Activated CD4-positive, alpha-beta T cell treated with anti-CD3 and anti-CD28 coated beads, Interleukin-10, Interleukin-2, amounts not matched to agents 100 ng/mL and 50 ng/mL, durations not matched to agents 16 hours and 8 hours (primary cell): ENCODE measurements around the gene SDHD.

Source experiments
- DNase-seq: peaks from one replicate; pipeline ENCODE4 v3.0.0-alpha.2; 2020

Gene SDHD

DNA sequence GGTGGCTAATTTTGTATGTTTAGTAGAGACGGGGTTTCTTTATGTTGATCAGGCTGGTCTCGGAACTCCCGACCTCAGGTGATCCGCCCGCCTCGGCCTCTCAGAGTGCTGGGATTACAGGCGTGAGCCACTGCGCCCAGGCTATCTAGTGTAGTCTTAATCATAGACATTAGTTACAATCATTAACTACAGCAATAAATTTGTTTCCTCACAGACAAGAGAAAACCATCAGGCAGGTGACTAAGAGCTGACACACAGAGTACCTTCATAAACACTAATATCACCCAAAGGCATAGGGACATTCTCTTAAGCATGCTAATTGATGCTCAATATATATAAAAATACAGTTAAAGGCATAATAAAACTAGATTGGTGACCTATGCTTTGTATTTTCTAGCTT, 19.4 kb downstream of the SDHD start:
- DNase-seq: no peak

DNA sequence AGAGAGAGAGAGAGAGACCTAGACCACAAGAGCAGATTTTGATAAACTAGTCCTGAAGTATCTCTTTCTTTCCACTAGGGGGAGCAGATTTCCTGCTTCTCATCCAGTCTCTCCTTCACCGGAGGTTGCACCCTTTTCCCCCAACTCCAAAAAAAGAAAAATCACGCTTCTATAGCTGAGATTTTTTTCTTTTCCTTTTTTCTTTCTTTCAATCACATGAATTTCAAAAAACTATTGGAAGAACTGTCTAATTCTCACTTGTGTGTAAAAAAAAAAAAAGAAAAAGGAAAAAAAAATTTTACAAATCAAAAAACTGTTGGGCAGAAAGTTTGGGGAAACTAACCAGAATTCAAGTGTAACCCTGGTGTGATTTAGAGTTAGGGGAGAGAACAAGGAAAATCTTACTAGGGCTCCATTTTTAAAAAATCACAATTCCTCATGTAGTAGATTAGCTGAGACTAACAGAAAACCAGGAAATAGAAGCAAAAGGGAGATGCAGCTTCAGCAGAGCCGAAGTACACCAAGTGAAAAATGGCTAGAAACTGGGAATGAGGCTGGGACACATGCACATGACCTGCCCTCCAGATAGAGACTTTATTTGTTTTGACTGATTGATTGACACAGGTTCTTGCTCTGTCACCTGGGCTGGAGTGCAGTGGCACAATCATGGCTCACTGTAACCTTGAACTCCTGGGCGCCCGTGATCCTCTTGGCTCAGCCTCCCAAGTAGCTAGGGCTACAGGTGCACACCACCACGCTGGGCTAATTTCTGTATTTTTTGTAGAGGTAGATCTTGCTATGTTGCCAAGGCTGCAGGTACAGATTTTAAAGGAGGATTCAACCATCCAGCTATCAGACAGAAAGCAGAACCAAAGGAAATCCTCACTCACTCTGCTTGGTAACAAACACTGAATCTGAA, 27.1 kb downstream of the SDHD start:
- DNase-seq: peak; percentile 62

DNA sequence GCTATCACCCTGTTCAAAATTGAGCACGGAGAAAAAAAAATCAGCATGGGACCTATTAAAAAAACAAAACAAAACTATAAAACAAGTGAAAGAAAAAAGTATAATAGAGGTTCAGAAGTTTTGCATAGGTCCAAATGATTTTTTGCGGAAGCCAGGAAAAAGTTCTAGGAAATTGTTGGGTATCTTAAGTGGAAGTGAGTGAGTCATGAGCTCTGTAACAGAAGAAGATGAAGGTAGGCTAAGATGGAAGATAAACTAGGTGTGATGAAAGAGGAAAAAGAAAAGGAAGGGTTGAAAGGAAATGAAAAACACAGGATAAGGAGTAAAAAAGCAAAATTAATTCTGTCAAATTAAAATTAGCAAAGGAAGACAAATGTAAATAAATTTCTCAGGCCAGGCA, 27.8 kb downstream of the SDHD start:
- DNase-seq: no peak

DNA sequence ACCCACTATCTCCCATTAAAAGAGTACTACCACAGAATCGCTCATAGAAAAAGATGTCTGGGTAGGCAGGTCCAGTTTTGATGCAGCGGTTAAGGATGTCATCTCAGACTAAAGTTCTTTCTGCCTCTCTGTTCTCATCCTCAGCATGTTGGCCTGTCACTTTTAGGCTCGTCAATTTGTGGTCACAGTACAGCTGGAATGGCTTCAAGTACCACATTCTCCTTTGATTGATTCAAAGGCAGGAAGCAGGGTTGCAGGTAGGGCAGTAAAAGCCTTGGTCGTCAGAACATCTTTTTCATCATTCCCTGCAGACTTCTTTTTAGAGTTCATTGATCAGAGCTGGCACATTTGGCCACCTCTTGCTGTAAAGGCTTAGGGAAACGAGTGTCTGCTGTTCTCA, 28.7 kb downstream of the SDHD start:
- no peak for DNase-seq

DNA sequence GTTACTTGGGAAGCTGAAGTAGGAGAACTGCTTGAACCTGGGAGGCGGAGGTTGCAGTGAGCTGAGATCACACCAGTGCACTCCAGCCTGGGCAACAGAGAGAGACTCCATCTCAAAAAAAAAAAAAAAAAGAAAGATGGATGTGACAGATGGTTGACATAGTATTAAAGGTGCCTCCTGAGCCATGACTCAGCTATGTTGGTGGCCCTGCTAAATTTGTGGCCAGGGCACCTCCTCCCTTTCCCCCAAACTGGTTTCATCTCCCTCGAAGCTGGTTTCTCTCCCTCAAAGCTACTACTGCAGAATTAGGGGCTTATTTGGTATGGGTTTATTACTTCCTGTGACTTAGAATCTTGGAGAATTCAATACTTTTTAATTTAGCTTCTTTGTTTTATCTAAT, 31.5 kb downstream of the SDHD start:
- DNase-seq: peak; percentile 50

DNA sequence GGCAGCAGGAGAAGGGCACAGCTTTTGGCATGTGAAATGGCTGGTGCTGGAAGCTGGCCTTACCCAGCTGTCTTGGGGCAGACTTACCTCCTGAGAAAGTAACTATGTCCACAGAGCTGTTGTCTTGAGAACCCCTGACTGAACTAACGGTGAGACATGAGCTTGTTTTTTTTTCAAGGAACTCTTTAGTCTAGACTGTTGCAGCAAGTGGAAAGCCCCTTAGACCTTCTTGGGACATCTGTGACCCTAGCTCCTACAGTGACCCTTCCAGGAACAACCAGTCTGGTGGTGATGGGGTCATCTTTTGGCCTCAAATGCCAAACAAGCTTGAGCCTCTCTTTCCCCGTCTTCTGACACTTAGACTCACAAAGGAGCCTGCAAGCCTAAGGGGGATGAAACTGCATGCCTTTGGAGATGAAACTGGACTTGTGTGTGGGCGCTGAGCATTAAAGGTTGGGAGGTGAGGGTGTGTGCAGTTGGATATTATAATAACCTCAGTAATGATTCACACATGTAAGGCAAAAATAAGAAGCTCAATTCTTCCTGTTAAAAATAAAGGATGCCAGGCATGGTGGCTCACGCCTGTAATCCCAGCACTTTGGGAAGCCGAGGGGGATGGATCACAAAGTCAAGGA, 35.4 kb downstream of the SDHD start:
- no peak for DNase-seq

DNA sequence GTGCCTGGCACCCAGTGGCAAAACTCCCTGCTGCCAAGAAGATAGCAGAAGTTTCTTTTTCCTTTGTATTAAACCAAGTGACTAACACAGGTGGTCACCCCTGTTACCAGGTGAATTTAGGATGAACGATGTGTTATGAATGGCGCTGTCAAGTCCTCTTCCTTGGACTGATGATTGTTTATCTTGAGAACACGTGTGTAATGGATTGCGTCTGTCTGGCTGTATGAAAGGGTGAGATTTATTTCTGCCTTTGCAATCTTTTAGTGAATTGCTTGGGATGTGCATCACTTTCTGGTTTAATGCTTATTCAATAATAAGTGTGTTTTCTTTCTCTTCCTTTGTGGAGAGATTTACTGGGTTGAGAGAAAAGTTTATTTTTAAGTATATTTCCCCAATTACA, 36.5 kb downstream of the SDHD start:
- DNase-seq: no peak

DNA sequence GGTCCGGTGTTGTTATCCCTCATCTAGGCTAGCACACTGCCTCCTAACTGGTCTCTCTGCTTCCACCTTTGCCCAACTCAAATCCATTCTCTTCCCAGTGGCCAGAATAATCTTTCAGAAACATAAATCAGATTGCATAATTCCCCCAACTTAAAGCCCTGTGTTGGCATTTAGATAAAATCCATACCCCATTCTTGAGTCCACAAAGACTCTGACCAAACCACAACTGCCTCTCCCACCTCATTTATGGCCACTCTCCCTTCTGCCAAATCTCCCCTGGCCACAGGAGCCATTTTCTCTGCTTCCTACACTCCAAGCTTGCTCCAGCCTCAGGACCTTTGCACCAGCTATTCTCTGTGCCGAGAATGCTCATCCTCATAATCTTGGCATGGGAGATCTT, 40.4 kb downstream of the SDHD start:
- no peak for DNase-seq

DNA sequence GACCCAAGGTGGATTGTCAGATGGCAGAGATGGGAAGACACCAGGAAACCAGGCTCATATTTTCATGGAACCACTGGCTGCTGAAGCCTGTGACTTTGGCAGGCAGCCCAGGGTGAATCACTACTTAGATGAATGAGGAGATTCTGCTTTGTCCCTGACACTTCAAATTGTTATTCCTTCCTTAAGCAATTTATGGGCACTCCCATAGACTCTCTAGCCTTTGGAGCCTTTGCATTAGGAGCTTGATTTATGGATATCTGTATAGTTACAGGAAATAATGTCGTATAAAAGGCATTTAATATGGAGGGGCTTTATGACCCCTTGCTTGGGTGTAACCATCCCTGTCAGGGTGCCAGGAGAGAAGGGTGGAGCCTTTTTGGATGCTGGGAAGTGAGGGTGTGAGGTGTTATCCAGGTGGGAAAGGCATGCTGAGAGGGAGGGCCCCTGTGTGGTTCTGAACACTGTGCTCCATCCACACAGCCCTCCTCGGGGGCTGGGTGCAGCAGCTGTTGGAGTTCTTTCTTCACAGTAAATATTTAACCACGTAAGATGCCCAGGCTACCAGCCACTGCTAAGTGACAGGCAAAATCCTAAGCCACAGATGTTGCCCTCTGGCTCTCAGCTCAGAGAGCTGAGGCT, 41.9 kb downstream of the SDHD start:
- DNase-seq: no peak

DNA sequence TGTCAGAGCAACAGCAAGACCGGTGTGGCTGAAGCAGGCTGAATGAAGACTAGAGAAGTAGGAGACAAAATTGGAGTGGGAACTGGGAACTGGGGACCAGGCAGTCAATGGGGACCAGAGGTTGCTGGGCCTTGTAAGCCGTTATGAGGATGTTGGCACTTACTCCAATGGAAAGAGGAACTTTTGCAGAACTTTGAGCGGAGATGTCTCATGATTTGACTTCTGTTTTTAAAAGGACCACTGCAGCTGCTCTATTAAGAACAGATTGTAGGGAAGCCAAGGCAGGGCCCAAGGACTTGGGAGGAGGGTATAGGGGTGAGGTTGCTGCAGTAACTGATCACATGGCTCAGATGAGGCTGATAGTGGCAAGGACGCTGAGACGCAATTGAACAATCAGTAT, 43.0 kb downstream of the SDHD start:
- DNase-seq: no peak

DNA sequence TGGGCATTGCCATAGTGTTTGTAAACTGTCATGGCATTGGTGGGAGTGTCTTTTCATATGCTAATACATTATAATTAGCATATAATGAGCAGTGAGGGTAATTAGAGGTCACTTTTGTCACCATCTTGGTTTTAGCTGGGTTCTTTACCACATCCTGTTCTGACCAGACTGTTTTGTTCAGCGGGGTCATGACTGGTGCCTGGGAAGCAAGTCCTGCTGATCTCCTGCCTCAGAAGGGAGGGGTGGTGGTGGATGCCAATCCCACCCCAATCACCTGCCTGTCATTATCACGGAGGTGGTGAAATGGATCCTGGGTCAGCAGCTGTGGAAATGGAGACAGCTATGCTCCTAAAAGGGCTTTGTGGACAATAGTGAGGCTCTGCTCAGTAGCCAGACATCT, 46.1 kb downstream of the SDHD start:
- DNase-seq: no peak

DNA sequence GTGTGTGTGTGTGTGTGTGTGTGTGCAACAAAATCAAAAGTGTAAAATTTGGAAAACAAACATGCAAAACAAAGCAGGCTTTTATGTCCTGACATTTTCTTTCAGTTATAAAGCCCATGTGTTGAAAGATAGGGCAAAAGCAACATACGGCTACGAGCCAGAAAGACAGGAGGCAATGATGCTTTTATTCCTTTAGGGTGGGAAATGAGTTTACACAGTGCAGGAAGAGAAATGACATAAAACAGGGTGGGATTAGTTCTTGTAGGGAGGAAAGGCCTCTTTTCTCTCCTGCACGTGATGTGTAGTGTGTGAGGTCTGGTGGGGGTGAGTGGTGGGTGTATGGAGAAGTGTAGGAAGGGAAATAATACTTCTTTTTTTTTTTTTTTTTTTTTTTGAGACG, 47.8 kb downstream of the SDHD start:
- no peak for DNase-seq

DNA sequence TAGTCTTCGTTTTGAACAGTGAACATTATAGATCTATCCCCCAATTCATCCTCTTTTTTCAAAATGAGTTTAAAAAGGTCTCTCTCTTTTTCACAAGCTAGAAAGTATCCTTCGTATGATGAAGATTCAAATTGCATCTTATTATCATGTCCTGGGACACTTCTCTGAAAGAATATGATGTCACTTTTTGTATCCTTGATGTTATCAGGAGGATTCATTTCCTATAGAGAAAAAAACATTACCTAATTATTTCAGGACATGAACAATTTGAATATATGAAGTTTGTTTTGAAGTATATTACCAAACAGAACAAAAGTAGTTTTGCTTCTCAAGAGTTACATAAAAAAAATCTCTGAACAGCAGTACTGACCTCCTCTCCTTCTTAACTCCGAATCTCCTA, 56.9 kb downstream of the SDHD start:
- no peak for DNase-seq
